Lung (tissue), 12 donors: Measurements from ENCODE around the gene ULK2. TPM values are rescaled to one million over a fixed set of nuclear protein-coding genes. Genes with fewer than 3 reads are reported as not detected.
"Not testable (repeated sequence)": the region's sequence is repeated elsewhere in the genome, so short reads cannot be mapped to it uniquely, and the experiment has no call there.

ENCODE experiments used
- ATAC-seq: fragments of 200-7000 bp; cut with Tn5 transposase; one replicate; pipeline ENCODE4 v1.9.1; 2020; ENCODE audit warnings: moderate number of reproducible peaks; ENCODE audit not compliant: insufficient read depth, low FRiP score
- DNase-seq, 3 donors: peaks; one replicate each; pipeline ENCODE4 v3.0.0-alpha.2; 2013 to 2017
- H3K27ac ChIP-seq, 2 donors: one replicate each; pipeline ENCODE4 v1.5.1; 2013; ENCODE audit warnings: mild to moderate bottlenecking in 2 of 2, moderate library complexity in 2 of 2, control low read depth in 1 of 2, inconsistent platforms in 1 of 2, low read depth in 1 of 2, low read length in 1 of 2
- H3K27me3 ChIP-seq, 3 donors: one replicate each; pipeline ENCODE4 v1.5.1; 2013; ENCODE audit warnings: low read length in 2 of 3; ENCODE audit not compliant: control insufficient read depth in 3 of 3, insufficient read depth in 3 of 3
- H3K36me3 ChIP-seq, 4 donors: one replicate each; pipeline ENCODE4 v1.5.1; 2013; ENCODE audit warnings: low read length in 4 of 4, mild to moderate bottlenecking in 1 of 4, moderate library complexity in 1 of 4; ENCODE audit not compliant: control insufficient read depth in 4 of 4, insufficient read depth in 4 of 4
- H3K4me1 ChIP-seq, 5 donors: one replicate each; pipeline ENCODE4 v1.5.1; 2013; ENCODE audit warnings: low read length in 5 of 5, mild to moderate bottlenecking in 2 of 5, moderate library complexity in 1 of 5; ENCODE audit not compliant: control insufficient read depth in 5 of 5, insufficient read depth in 5 of 5
- H3K4me3 ChIP-seq: one replicate; pipeline ENCODE4 v1.5.1; 2013; ENCODE audit warnings: mild to moderate bottlenecking, control low read depth, moderate library complexity
- H3K9ac ChIP-seq, 2 donors: one replicate each; pipeline ENCODE4 v1.5.1; 2013; ENCODE audit warnings: low read length in 2 of 2, control low read depth in 1 of 2; ENCODE audit not compliant: insufficient read depth in 1 of 2
- H3K9me3 ChIP-seq, 4 donors: one replicate each; pipeline ENCODE4 v1.5.1; 2013; ENCODE audit warnings: low read length in 3 of 4, mild to moderate bottlenecking in 1 of 4, moderate library complexity in 1 of 4; ENCODE audit not compliant: control insufficient read depth in 4 of 4, insufficient read depth in 3 of 4
- WGBS, 2 donors: extraction: QIAGEN DNeasy Blood & Tissue Kit; methylation state at CpG; one replicate each; pipeline ENCODE4 v1.1.7; 2013; 5-methylcytosine and 5-hydroxymethylcytosine counted together
- polyA plus RNA-seq, 2 donors: library from polyadenylated mRNA; stranded (reverse); fragments of 200-250 nt; gene quantifications; one replicate each; pipeline ENCODE4 v1.2.1, GENCODE V29; 2013
- total RNA-seq, 2 donors: library from RNA; depleted of rRNA in 1 of 2; stranded (reverse); fragments of >200 nt in 1 of 2; gene quantifications; one replicate each; pipeline ENCODE4 v1.2.1, GENCODE V29; 2014 to 2021
- TF ChIP-seq, protein P1 (sequence below): IDR thresholded peaks from 2 replicates; pipeline ENCODE4 v1.5.1; 2012; ENCODE audit warnings: mild to moderate bottlenecking; ENCODE audit errors: control extremely low read depth, extremely low read depth
- donor health status: control.
- donor health status: control.
- donor health status: Bipolar disorder and iron deficiency.
- donor health status: healthy.
- donor health status: DM: yes; HTN: yes; CAD: no.

Gene ULK2
- total and polyA plus RNA-seq, 4 donors = 5.8 to 61.4 (median 16.5) TPM

DNA sequence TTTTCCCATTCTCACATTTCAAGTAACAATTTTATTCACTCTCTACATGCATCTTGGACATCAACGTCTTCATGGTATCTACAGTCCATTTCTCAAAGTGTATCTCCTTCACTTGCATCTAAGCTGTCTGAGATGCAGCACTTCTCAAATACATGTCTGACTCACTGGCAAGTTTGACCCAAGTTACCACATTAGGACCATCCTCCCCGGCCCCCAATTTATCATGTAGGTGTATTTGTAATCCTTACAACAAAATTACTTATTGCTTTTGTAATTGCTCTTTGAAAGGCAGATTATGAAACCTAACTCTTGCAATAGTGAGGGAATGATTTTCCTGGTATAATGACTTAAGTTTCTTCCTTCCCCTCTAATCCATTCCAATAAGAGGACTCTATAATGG is 28.9 kb upstream of the ULK2 start:
- DNase-seq = no peak

GRCh38 chr17:19890554-19890953 is 22.8 kb upstream of the ULK2 start:
- not testable (repeated sequence) for DNase-seq, H3K27ac ChIP-seq

More for the DNA sequence above, 28.9 kb upstream of the ULK2 start:
- TF ChIP-seq, protein P1, sequence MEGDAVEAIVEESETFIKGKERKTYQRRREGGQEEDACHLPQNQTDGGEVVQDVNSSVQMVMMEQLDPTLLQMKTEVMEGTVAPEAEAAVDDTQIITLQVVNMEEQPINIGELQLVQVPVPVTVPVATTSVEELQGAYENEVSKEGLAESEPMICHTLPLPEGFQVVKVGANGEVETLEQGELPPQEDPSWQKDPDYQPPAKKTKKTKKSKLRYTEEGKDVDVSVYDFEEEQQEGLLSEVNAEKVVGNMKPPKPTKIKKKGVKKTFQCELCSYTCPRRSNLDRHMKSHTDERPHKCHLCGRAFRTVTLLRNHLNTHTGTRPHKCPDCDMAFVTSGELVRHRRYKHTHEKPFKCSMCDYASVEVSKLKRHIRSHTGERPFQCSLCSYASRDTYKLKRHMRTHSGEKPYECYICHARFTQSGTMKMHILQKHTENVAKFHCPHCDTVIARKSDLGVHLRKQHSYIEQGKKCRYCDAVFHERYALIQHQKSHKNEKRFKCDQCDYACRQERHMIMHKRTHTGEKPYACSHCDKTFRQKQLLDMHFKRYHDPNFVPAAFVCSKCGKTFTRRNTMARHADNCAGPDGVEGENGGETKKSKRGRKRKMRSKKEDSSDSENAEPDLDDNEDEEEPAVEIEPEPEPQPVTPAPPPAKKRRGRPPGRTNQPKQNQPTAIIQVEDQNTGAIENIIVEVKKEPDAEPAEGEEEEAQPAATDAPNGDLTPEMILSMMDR = no peak
- no peak for ATAC-seq
- Histone ChIP-seq H3K4me3 (no peak overlapping the region), H3K36me3 (peaks cover 0 to 7% (median 2%) of the 10 kb centered on the region in 4 donors), H3K27me3 (no peaks in the 10 kb centered on the region), H3K4me1 (peaks cover 0 to 13% (median 0%) of the 10 kb centered on the region in 5 donors), H3K9ac (no peak overlapping the region), H3K27ac (no peak overlapping the region), H3K9me3 (peaks cover 0 to 2% (median 0%) of the 10 kb centered on the region in 4 donors)
- WGBS, 2 donors = 66 to 71% methylated on average over 2 of the region's 2 CpGs

DNA sequence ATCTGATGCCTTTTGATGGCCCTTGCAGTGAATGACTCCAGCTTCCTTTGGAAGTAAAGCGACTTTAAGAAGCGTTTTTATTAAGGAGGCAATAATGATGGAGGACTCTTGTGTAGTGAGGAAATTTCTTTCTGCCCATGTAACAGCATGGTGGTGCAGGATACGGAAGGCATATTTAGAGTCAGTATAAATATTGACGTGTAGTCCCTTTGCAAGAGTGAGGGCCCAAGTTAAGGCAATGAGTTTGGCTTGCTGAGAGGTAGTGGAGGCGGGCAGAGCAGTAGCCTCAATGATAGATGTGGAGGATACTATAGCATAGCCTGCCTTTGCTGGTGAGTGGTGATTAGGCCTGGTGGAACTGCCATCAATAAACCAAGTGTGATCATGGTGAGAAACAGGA is 22.3 kb upstream of the ULK2 start:
- H3K4me3 ChIP-seq, DNase-seq, H3K4me1 ChIP-seq, H3K27me3 ChIP-seq, H3K9me3 ChIP-seq, H3K9ac ChIP-seq, H3K27ac ChIP-seq, ATAC-seq, H3K36me3 ChIP-seq: not testable (repeated sequence)
- 79 to 96% methylated on average over 5 of the region's 5 CpGs for WGBS, 2 donors

More at GRCh38 chr17:19890554-19890953, 22.8 kb upstream of the ULK2 start:
- H3K9me3 ChIP-seq, H3K9ac ChIP-seq, H3K4me3 ChIP-seq, H3K27me3 ChIP-seq, ATAC-seq, H3K4me1 ChIP-seq, H3K36me3 ChIP-seq: not testable (repeated sequence)
- WGBS, 2 donors = 63 to 79% methylated on average over 5 of the region's 5 CpGs

DNA sequence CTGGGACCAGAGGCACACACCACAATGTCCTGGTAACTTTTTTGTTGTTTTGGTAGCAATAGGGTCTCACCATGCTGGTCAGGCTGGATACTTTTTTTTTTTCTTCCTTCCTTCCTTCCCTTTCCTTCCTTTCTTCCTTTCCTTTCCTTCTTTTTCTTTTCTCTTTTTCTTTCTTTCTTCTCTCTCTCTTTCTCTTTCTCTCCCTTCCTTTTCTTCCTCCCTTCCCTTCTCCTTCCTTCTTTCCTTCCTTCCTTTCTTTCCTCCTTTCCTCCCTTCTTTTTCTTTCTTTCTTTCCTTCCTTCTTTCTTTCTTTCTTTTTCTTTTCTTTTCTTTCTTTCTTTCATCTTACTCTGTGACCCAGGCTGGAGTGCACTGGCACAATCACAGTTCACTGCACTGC is 18.4 kb upstream of the ULK2 start:
- Histone ChIP-seq H3K9ac (no peak overlapping the region), H3K27me3 (no peaks in the 10 kb centered on the region), H3K9me3 (no peaks in the 10 kb centered on the region), H3K36me3 (no peaks in the 10 kb centered on the region), H3K4me1 (no peaks in the 10 kb centered on the region), H3K4me3 (no peak overlapping the region), H3K27ac (no peak overlapping the region)
- TF ChIP-seq, protein P1 = no peak
- no peak for DNase-seq
- ATAC-seq = no peak
